GM23338 (cell line): ENCODE results near the gene DOCK1. TPM values are rescaled to one million over a fixed set of nuclear protein-coding genes. Genes with fewer than 3 reads are reported as not detected.

Experiments
- ATAC-seq: fragments of 200-7000 bp; cut with Tn5 transposase; 3 replicates; pipeline ENCODE4 v1.9.1; 2020
- DNase-seq: peaks from one replicate; pipeline ENCODE4 v3.0.0-alpha.2; 2015; ENCODE audit warnings: low spot score
- H2AFZ ChIP-seq: fragments of 200-600 bp; sonication (generic); 2 replicates; pipeline ENCODE4 v1.8.0; 2016; ENCODE audit warnings: antibody characterized with exemption, mild to moderate bottlenecking, moderate library complexity
- H3F3A ChIP-seq: fragments of 200-600 bp; sonication (generic); replicated peaks from 2 replicates; pipeline ENCODE4 v1.8.0; 2017; ENCODE audit warnings: antibody characterized with exemption, mixed run types, low read depth
- H3K27ac ChIP-seq: fragments of 200-600 bp; sonication (generic); 2 replicates; pipeline ENCODE4 v1.6.1; 2016; ENCODE audit warnings: low read depth
- H3K27me3 ChIP-seq: fragments of 200-600 bp; sonication (generic); 2 replicates; pipeline ENCODE4 v1.8.0; 2016; ENCODE audit warnings: mild to moderate bottlenecking, mixed run types, moderate library complexity; ENCODE audit not compliant: insufficient read depth
- H3K36me3 ChIP-seq: fragments of 200-600 bp; sonication (generic); 2 replicates; pipeline ENCODE4 v1.8.0; 2016; ENCODE audit warnings: mild to moderate bottlenecking; ENCODE audit not compliant: insufficient read depth
- H3K4me1 ChIP-seq: fragments of 200-600 bp; sonication (generic); 2 replicates; pipeline ENCODE4 v1.8.0; 2016; ENCODE audit warnings: mild to moderate bottlenecking, moderate library complexity; ENCODE audit not compliant: insufficient read depth
- H3K4me2 ChIP-seq: fragments of 200-600 bp; sonication (generic); 2 replicates; pipeline ENCODE4 v1.7.1; 2017; ENCODE audit warnings: mixed run types
- H3K4me3 ChIP-seq: fragments of 200-600 bp; sonication (generic); 2 replicates; pipeline ENCODE4 v1.6.1; 2016; ENCODE audit warnings: mixed run types
- H3K79me2 ChIP-seq: fragments of 200-600 bp; sonication (generic); replicated peaks from 2 replicates; pipeline ENCODE4 v1.8.0; 2017; ENCODE audit warnings: mild to moderate bottlenecking; ENCODE audit not compliant: insufficient read depth
- H3K9me2 ChIP-seq: fragments of 200-600 bp; sonication (generic); 2 replicates; pipeline ENCODE4 v1.8.0; 2017; ENCODE audit not compliant: insufficient read depth
- H4K20me1 ChIP-seq: fragments of 200-600 bp; sonication (generic); replicated peaks from 2 replicates; pipeline ENCODE4 v1.8.0; 2017; ENCODE audit warnings: mild to moderate bottlenecking; ENCODE audit not compliant: insufficient read depth
- H3K27ac Mint-ChIP-seq: 2 replicates; pipeline ENCODE4 v1.8.0; 2020; ENCODE audit warnings: inconsistent platforms, mild to moderate bottlenecking, moderate library complexity, mixed read lengths
- H3K27me3 Mint-ChIP-seq: 3 replicates; pipeline ENCODE4 v1.8.0; 2022; ENCODE audit warnings: low read depth, mild to moderate bottlenecking, moderate library complexity, mixed read lengths, inconsistent platforms; ENCODE audit not compliant: insufficient read depth, poor library complexity
- H3K36me3 Mint-ChIP-seq: 3 replicates; pipeline ENCODE4 v1.8.0; 2021; ENCODE audit warnings: low read depth, mild to moderate bottlenecking, inconsistent platforms, moderate library complexity, mixed read lengths
- H3K4me1 Mint-ChIP-seq: 3 replicates; pipeline ENCODE4 v1.8.0; 2020; ENCODE audit warnings: mild to moderate bottlenecking, inconsistent platforms, mixed read lengths
- H3K4me3 Mint-ChIP-seq: 3 replicates; pipeline ENCODE4 v1.8.0; 2021; ENCODE audit warnings: moderate library complexity, mild to moderate bottlenecking, inconsistent platforms, mixed read lengths
- H3K9me3 Mint-ChIP-seq: 3 replicates; pipeline ENCODE4 v1.8.0; 2020; ENCODE audit warnings: moderate library complexity, mild to moderate bottlenecking, inconsistent platforms, mixed read lengths
- CREB1 ChIP-seq: fragments of 250-450 bp; sonication (Bioruptor Pico); IDR thresholded peaks from 2 replicates; pipeline ENCODE4 v1.5.0; 2020; ENCODE audit warnings: low read depth, mild to moderate bottlenecking, moderate library complexity
- ETS1 ChIP-seq: IDR thresholded peaks from 2 replicates; pipeline ENCODE4 v1.6.1; 2016; ENCODE audit warnings: antibody characterized with exemption
- JUNB ChIP-seq: IDR thresholded peaks from one replicate; pipeline ENCODE4 v1.6.1; 2016; ENCODE audit warnings: antibody characterized with exemption; ENCODE audit not compliant: unreplicated experiment
- NANOG ChIP-seq: IDR thresholded peaks from 2 replicates; pipeline ENCODE4 v1.6.1; 2016; ENCODE audit warnings: antibody characterized with exemption, borderline replicate concordance
- POLR2AphosphoS5 ChIP-seq: IDR thresholded peaks from 2 replicates; pipeline ENCODE4 v1.6.1; 2016; ENCODE audit warnings: antibody characterized with exemption, low read depth
- STAT1 ChIP-seq: IDR thresholded peaks from one replicate; pipeline ENCODE4 v1.6.1; 2016; ENCODE audit warnings: antibody characterized with exemption; ENCODE audit not compliant: unreplicated experiment
- ZNF114 ChIP-seq: fragments of 250-450 bp; sonication (Bioruptor Pico); IDR thresholded peaks from 2 replicates; pipeline ENCODE4 v1.5.0; 2020; ENCODE audit warnings: mild to moderate bottlenecking, moderate library complexity
- ZNF331 ChIP-seq: fragments of 250-450 bp; sonication (Bioruptor Pico); IDR thresholded peaks from 2 replicates; pipeline ENCODE4 v1.5.0; 2020; ENCODE audit warnings: low read depth, mild to moderate bottlenecking, moderate library complexity
- ZNF462 ChIP-seq: fragments of 250-450 bp; sonication (Bioruptor Pico); IDR thresholded peaks from 2 replicates; pipeline ENCODE4 v1.5.0; 2020; ENCODE audit warnings: mild to moderate bottlenecking, moderate library complexity
- polyA plus RNA-seq: library from polyadenylated mRNA; unstranded; fragments of >200 nt; fragmentation: Nextera tagmentation; extraction: Ambion mirVana; gene quantifications from 2 replicates; pipeline ENCODE4 v1.2.1, GENCODE V29; 2016
- total RNA-seq: library from RNA; depleted of rRNA; stranded (reverse); fragments of >200 nt; shearing (Covaris generic); gene quantifications from 2 replicates; pipeline ENCODE4 v1.2.3, GENCODE V29; 2014
- TF ChIP-seq, protein P1 (sequence below): IDR thresholded peaks from one replicate; pipeline ENCODE4 v1.6.1; 2018; ENCODE audit warnings: antibody characterized with exemption; ENCODE audit not compliant: unreplicated experiment

The DOCK1 gene
- total and polyA plus RNA-seq, 2 experiments from 2014 or later = 13.2 to 55.3 TPM

GRCh38 chr10:127314797-127315196 is 409.6 kb downstream of the DOCK1 start:
- Histone ChIP-seq H3K27me3 (no peaks in the 10 kb centered on the region), H4K20me1 (no peaks in the 10 kb centered on the region; the same call in 1 of the 2 replicates), H3K36me3 (no peaks in the 10 kb centered on the region), H3F3A (no peaks in the 10 kb centered on the region), H3K4me3 (no peak overlapping the region), H3K4me2 (no peak overlapping the region), H3K9me2 (no peaks in the 10 kb centered on the region; the same call in 1 of the 2 replicates), H2AFZ (no peak overlapping the region), H3K4me1 (peaks cover 10% of the 10 kb centered on the region; the same call in 1 of the 2 replicates), H3K27ac (no peak overlapping the region), H3K79me2 (no peaks in the 10 kb centered on the region)
- no peak overlapping the region for H3K4me3 Mint-ChIP-seq
- DNase-seq (no peak), ATAC-seq (no peak)
- peaks cover 5% of the 10 kb centered on the region for H3K27me3 Mint-ChIP-seq
- H3K36me3 Mint-ChIP-seq = no peaks in the 10 kb centered on the region
- H3K4me1 Mint-ChIP-seq = peaks cover 20% of the 10 kb centered on the region
- no peak overlapping the region for H3K27ac Mint-ChIP-seq
- no peaks in the 10 kb centered on the region for H3K9me3 Mint-ChIP-seq
- TF ChIP-seq ZNF331 (CRISPR knock-in tag) (no peak), ZNF462 (CRISPR knock-in tag) (no peak), CREB1 (CRISPR knock-in tag) (no peak)

DNA sequence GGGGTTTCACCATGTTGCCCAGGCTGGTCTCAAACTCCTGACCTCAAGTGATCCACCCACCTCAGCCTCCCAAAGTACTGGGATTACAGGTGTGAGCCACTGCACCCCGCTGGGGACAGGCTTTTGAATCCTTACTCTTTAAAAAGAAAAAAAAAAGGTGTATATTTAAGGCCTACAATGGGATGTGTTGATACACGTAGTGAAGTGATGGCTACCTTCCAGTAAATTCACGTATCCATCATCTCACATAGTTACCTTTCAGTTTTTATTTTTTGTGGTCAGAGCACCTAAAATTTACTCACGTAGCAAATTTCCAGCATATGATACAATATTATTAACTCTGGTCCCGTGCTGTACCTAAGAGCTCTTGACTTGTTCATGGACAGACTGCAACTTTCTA is 410.7 kb downstream of the DOCK1 start:
- no peaks in the 10 kb centered on the region; the same call in 1 of the 2 replicates for H4K20me1 ChIP-seq
- Mint-ChIP-seq H3K27ac (no peak overlapping the region), H3K9me3 (no peaks in the 10 kb centered on the region), H3K27me3 (peaks cover 7% of the 10 kb centered on the region), H3K4me1 (peaks cover 14% of the 10 kb centered on the region; the same call in 2 of the 3 replicates), H3K4me3 (no peak overlapping the region), H3K36me3 (no peaks in the 10 kb centered on the region)
- H3K27ac ChIP-seq = no peak overlapping the region
- no peak for DNase-seq
- H2AFZ ChIP-seq = no peak overlapping the region
- H3K4me2 ChIP-seq = no peak overlapping the region
- no peaks in the 10 kb centered on the region; the same call in 1 of the 2 replicates for H3K9me2 ChIP-seq
- no peak for ATAC-seq
- no peak overlapping the region for H3K4me3 ChIP-seq
- H3K36me3 ChIP-seq = no peaks in the 10 kb centered on the region
- H3K4me1 ChIP-seq = peaks cover 4% of the 10 kb centered on the region; the same call in 1 of the 2 replicates
- no peaks in the 10 kb centered on the region for H3F3A ChIP-seq
- TF ChIP-seq ZNF331 (CRISPR knock-in tag) = no peak
- no peak for TF ChIP-seq NANOG
- no peak for TF ChIP-seq ETS1
- TF ChIP-seq, protein P1, sequence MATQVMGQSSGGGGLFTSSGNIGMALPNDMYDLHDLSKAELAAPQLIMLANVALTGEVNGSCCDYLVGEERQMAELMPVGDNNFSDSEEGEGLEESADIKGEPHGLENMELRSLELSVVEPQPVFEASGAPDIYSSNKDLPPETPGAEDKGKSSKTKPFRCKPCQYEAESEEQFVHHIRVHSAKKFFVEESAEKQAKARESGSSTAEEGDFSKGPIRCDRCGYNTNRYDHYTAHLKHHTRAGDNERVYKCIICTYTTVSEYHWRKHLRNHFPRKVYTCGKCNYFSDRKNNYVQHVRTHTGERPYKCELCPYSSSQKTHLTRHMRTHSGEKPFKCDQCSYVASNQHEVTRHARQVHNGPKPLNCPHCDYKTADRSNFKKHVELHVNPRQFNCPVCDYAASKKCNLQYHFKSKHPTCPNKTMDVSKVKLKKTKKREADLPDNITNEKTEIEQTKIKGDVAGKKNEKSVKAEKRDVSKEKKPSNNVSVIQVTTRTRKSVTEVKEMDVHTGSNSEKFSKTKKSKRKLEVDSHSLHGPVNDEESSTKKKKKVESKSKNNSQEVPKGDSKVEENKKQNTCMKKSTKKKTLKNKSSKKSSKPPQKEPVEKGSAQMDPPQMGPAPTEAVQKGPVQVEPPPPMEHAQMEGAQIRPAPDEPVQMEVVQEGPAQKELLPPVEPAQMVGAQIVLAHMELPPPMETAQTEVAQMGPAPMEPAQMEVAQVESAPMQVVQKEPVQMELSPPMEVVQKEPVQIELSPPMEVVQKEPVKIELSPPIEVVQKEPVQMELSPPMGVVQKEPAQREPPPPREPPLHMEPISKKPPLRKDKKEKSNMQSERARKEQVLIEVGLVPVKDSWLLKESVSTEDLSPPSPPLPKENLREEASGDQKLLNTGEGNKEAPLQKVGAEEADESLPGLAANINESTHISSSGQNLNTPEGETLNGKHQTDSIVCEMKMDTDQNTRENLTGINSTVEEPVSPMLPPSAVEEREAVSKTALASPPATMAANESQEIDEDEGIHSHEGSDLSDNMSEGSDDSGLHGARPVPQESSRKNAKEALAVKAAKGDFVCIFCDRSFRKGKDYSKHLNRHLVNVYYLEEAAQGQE = no peak
- TF ChIP-seq ZNF114 (CRISPR knock-in tag) = no peak
- no peak for TF ChIP-seq JUNB
- no peak for TF ChIP-seq STAT1
- no peak for TF ChIP-seq POLR2AphosphoS5
- no peaks in the 10 kb centered on the region for H3K27me3 ChIP-seq
- no peaks in the 10 kb centered on the region for H3K79me2 ChIP-seq
